ENCODE results near the gene FAM135A.
A peak's percentile ranks its signal among the peaks of the same experiment; 100 is the strongest.

The FAM135A gene
- total RNA-seq, result 5.4 to 22.5 (median 12.6) reads per million in 9 experiments

DNA sequence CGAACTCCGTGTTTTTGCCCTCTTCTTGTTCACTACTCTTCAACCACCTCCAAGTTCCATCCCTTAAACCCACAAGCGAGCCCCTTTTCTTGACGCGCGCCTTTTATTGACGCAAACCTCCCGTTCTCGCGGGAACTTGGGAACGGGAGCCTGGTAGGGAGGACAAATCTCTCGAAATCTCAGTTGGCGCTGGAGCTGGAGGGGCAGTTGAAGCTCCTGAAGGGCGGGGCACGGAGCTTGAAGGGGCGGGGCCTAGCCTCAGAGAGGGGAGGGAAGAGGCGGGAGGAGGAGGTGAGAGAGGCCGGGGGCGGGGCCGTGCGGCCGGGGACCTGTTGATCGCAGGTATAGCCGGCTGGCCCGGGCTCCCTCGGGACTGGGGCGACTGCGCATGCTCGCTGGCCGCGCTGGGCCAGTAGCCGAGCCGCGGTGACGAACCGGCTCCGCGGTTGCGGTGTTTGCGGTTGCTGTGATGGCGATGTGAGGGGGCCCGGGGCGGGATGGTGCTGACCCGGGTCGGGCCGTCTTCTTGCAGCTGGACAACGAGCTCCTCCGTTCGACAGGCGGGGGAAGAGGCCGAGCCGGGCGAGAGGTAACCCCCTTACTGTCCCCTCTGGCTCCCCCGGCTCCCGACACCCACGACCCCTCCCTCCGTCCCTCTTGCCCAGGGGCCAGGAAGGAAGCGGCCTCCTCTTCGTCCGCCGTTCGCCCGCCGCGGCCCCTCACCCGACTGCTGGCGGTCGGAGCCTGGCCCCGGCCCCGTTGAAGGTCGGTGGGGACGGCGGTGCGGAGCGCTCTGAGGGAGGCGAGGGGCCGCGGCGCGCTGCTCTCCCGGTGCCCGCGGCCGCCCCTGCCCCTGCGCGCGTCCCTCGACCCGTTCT is at the start of gene FAM135A:
Gene FAM135A, plus strand, starts transcription at position 395 of the 878 bp plus-strand sequence. CDS start 14,835 bp downstream, outside the sequence.
- Mint-ChIP-seq H3K27me3 (no peaks in the 10 kb centered on the region), H3K27ac (peak within 1 kb of the TSS; percentile 85 to 94), H3K4me1 (ENCODE audit: low read depth in 2 of 2) (peaks cover 17 to 22% of the 10 kb centered on the region in 2 donors), H3K9me3 (no peaks in the 10 kb centered on the region), H3K36me3 (ENCODE audit: insufficient read depth) (peaks cover 10% of the 10 kb centered on the region), H3K4me3 (peak within 1 kb of the TSS; percentile 86 to 95)
- ATAC-seq (replicated peaks), result peak; percentile 91
- peak; percentile 86 to 92 (median 90) for DNase-seq

DNA sequence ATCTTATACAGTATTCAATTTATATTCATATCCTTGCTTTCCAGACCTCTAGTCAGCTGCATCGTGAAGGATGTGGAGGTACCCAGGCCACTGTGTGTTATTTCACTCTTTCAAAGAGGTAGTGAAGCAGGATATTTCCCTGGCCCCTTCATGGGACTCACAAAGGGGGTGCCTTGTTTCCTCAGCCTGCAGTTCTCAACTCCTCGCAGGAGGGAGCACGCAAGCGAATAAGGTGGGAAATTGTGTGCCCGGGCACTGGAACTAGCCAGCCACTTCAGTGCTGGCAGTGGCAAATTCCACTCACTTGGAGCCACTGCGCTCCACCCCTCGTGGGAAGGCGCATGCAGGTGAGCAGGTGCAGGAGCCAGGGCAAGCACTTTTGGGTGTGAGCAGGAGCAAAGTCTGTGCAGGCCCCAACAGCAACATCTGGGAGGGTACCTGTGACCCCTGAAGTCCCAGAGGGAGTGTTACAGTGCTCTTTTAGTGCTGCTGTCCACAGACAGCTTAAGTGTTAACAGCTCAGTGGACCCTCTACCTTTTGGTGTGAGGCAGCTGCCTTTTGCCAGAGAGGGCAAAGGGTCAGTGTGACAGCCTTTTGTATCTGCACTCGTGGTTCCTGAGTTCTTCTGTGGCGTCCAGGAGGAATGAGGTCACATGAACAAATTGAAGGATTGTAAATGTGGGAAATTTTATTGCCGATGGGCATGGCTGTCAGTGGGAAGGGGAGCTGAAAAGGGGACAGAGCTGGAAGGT is 49.4 kb upstream of the FAM135A start:
- Mint-ChIP-seq H3K9me3 (no peaks in the 10 kb centered on the region), H3K4me1 (ENCODE audit: low read depth in 2 of 2) (no peaks in the 10 kb centered on the region), H3K27ac (no peak overlapping the region), H3K4me3 (no peak overlapping the region), H3K36me3 (ENCODE audit: insufficient read depth) (no peaks in the 10 kb centered on the region), H3K27me3 (peaks cover 29% of the 10 kb centered on the region in 2 donors)
- ATAC-seq (replicated peaks), result no peak
- no peak for DNase-seq

- peaks cover 0 to 5% of the 10 kb centered on the region in 2 donors for H3K4me1 Mint-ChIP-seq (ENCODE audit: low read depth in 2 of 2)
- H3K4me3 Mint-ChIP-seq, result no peak overlapping the region
- no peaks in the 10 kb centered on the region for H3K9me3 Mint-ChIP-seq
- no peak overlapping the region for H3K27ac Mint-ChIP-seq
- ATAC-seq (replicated peaks) (peak; percentile 87), DNase-seq (peak; percentile 57 to 63 (median 60))
- H3K27me3 Mint-ChIP-seq, result peaks cover 22 to 24% of the 10 kb centered on the region in 2 donors
- H3K36me3 Mint-ChIP-seq (ENCODE audit: insufficient read depth), result no peaks in the 10 kb centered on the region
Observed at GRCh38 chr6:70369332-70369950, 43.9 kb upstream of the FAM135A start.

DNA sequence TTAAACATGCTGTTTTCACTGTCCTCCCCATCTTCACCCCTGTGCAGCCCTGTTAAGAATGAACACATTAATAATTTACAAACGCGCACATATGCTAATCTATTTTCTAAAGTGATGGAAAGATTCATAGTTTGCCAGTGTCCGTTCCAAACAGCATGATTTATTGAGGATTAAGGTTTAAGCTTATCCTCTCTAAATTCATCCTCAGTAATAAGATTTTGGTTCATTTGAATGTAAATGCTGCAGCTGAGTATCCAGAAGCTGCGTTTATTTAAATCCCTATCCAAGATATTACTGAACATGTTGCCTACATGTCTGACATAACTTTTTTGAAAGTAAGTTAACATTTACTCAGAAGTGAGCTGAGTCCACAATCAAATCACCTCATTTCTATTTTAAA is 42.8 kb upstream of the FAM135A start:
- Mint-ChIP-seq H3K9me3 (no peaks in the 10 kb centered on the region), H3K27me3 (peaks cover 20 to 26% of the 10 kb centered on the region in 2 donors), H3K36me3 (ENCODE audit: insufficient read depth) (no peaks in the 10 kb centered on the region), H3K4me3 (no peak overlapping the region), H3K4me1 (ENCODE audit: low read depth in 2 of 2) (peaks cover 0 to 5% of the 10 kb centered on the region in 2 donors), H3K27ac (no peak overlapping the region)
- no peak for DNase-seq
- ATAC-seq (replicated peaks), result no peak

- no peak overlapping the region for H3K4me3 Mint-ChIP-seq
- no peak overlapping the region for H3K27ac Mint-ChIP-seq
- no peak for DNase-seq
- no peaks in the 10 kb centered on the region for H3K9me3 Mint-ChIP-seq
- ATAC-seq (replicated peaks), result peak; percentile 56
- peaks cover 30 to 33% of the 10 kb centered on the region in 2 donors for H3K27me3 Mint-ChIP-seq
- H3K4me1 Mint-ChIP-seq (ENCODE audit: low read depth in 2 of 2), result peaks cover 0 to 5% of the 10 kb centered on the region in 2 donors
- H3K36me3 Mint-ChIP-seq (ENCODE audit: insufficient read depth), result no peaks in the 10 kb centered on the region
Observed at GRCh38 chr6:70371454-70372105, 41.7 kb upstream of the FAM135A start.

GRCh38 chr6:70375166-70375565 is 38.1 kb upstream of the FAM135A start:
- no peaks in the 10 kb centered on the region for H3K4me1 Mint-ChIP-seq (ENCODE audit: low read depth in 2 of 2)
- no peaks in the 10 kb centered on the region for H3K36me3 Mint-ChIP-seq (ENCODE audit: insufficient read depth)
- H3K27me3 Mint-ChIP-seq, result peaks cover 29 to 33% of the 10 kb centered on the region in 2 donors
- H3K4me3 Mint-ChIP-seq, result no peak overlapping the region
- no peak for ATAC-seq (replicated peaks)
- no peaks in the 10 kb centered on the region for H3K9me3 Mint-ChIP-seq
- no peak for DNase-seq
- no peak overlapping the region for H3K27ac Mint-ChIP-seq

- H3K27ac Mint-ChIP-seq, result no peak overlapping the region
- no peak overlapping the region for H3K4me3 Mint-ChIP-seq
- H3K27me3 Mint-ChIP-seq, result peaks cover 29 to 33% of the 10 kb centered on the region in 2 donors
- ATAC-seq (replicated peaks), result no peak
- no peaks in the 10 kb centered on the region for H3K36me3 Mint-ChIP-seq (ENCODE audit: insufficient read depth)
- DNase-seq, result no peak
- no peaks in the 10 kb centered on the region for H3K9me3 Mint-ChIP-seq
- H3K4me1 Mint-ChIP-seq (ENCODE audit: low read depth in 2 of 2), result no peaks in the 10 kb centered on the region
Observed at GRCh38 chr6:70375882-70376281, 37.4 kb upstream of the FAM135A start.

DNA sequence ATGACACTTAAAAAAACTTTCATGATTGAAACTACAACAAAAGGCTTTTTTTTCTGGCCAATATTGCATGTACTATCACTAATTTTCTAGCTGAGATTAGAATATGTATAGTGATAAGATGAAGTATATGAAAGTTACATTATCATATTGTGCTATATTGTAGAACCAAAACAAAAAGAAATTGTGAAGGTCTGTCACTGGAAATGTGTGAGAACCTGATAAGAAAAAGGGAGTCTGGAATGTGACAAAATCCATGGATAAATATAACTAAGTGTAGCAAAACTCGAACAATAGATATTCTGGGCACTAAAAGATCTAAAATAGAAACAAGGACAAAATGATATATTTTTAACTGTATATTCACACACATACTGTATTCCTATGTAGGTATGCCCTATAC is 36.7 kb upstream of the FAM135A start:
- Mint-ChIP-seq H3K27me3 (peaks cover 29 to 33% of the 10 kb centered on the region in 2 donors), H3K4me3 (no peak overlapping the region), H3K4me1 (ENCODE audit: low read depth in 2 of 2) (no peaks in the 10 kb centered on the region), H3K9me3 (no peaks in the 10 kb centered on the region), H3K27ac (no peak overlapping the region), H3K36me3 (ENCODE audit: insufficient read depth) (no peaks in the 10 kb centered on the region)
- ATAC-seq (replicated peaks) (no peak), DNase-seq (no peak)

DNA sequence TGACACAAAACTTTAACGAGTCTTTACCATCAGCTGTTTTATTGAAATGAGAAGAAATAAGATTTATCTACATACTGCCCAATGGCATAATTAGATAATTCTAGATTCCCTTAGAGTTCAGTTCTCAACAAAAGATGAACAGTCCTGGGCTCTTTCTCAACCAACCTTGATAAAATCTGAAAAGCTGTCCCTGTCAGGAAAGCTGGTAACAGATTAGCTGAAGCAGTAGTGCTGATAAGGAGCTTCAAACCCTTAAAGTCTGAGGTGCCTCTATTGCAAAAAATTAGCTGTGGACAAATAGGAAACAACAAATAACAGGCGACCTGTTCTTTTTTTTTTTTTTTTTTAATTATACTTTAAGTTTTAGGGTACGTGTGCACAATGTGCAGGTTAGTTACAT is 35.9 kb upstream of the FAM135A start:
- Mint-ChIP-seq H3K36me3 (ENCODE audit: insufficient read depth) (no peaks in the 10 kb centered on the region), H3K27me3 (peaks cover 29 to 32% of the 10 kb centered on the region in 2 donors), H3K27ac (no peak overlapping the region), H3K4me3 (no peak overlapping the region), H3K9me3 (no peaks in the 10 kb centered on the region), H3K4me1 (ENCODE audit: low read depth in 2 of 2) (no peaks in the 10 kb centered on the region)
- ATAC-seq (replicated peaks) (no peak), DNase-seq (no peak)

DNA sequence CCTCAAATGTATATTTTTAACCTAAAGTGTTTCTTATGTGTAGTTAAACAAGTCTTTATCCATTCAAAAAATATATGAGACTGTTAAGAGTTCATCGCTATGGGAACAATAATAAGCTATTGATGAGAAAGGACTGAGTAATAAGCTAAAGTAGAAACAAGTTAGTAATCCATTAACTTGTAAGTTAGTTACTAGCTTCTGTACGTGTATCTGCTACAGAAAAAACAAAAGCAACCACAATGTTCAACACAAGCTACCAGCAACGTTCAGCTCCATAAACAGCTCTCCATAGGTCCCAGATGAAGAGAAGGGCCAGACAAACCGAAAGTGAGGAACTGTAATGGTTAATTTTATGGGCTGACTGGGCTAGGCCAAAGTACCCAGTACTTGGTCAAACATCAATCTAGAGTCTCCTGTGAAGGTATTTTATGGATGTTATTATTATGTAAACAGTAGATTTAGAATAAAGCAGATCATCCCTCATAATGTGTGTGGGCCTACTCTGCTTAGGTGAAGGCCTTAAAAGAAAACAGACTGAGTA is 33.8 kb upstream of the FAM135A start:
- no peak for DNase-seq
- Mint-ChIP-seq H3K27me3 (peaks cover 26 to 28% of the 10 kb centered on the region in 2 donors), H3K4me3 (no peak overlapping the region), H3K36me3 (ENCODE audit: insufficient read depth) (no peaks in the 10 kb centered on the region), H3K4me1 (ENCODE audit: low read depth in 2 of 2) (no peaks in the 10 kb centered on the region), H3K9me3 (no peaks in the 10 kb centered on the region), H3K27ac (no peak overlapping the region)
- no peak for ATAC-seq (replicated peaks)

- no peak for DNase-seq
- ATAC-seq (replicated peaks), result no peak
- H3K9me3 Mint-ChIP-seq, result no peaks in the 10 kb centered on the region
- H3K27me3 Mint-ChIP-seq, result peaks cover 21 to 23% of the 10 kb centered on the region in 2 donors
- H3K27ac Mint-ChIP-seq, result no peak overlapping the region
- H3K4me1 Mint-ChIP-seq (ENCODE audit: low read depth in 2 of 2), result no peaks in the 10 kb centered on the region
- H3K36me3 Mint-ChIP-seq (ENCODE audit: insufficient read depth), result no peaks in the 10 kb centered on the region
- H3K4me3 Mint-ChIP-seq, result no peak overlapping the region
Observed at GRCh38 chr6:70380252-70380651, 33.1 kb upstream of the FAM135A start.

DNA sequence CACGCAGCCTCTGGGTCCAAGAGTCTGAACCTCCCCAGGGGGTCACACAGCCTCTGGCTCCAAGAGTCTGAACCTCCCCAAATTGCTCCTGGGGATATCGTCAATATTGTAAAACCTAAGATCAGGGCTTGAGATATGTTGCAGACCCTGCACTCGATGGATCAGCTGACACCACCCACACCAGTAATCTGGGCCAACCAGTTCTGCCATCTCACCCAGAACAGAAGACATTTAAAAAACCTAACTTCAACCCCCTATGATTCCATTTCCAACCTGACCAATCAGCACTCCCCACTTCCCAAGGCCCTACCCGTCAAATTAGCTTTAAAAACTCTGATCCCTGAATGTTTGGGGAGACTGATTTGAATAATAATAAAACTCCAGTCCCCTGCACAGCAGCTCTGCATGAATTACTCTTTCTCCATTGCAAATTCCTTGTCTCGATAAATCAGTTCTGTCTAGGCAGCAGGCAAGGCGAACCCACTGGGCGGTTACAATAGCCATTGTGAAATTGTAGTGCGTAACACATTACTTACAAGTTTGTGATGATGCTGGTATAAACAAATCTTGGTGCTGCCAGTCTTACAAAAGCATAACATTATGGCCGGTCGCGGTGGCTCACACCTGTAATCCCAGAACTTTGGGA is 32.4 kb upstream of the FAM135A start:
- no peak for ATAC-seq (replicated peaks)

More for the DNA sequence above, 32.4 kb upstream of the FAM135A start:
- Mint-ChIP-seq H3K27ac (no peak overlapping the region), H3K27me3 (peaks cover 14 to 17% of the 10 kb centered on the region in 2 donors), H3K9me3 (no peaks in the 10 kb centered on the region), H3K4me3 (no peak overlapping the region), H3K36me3 (ENCODE audit: insufficient read depth) (no peaks in the 10 kb centered on the region), H3K4me1 (ENCODE audit: low read depth in 2 of 2) (no peaks in the 10 kb centered on the region)
- no peak for DNase-seq
